B cell (primary cell): ENCODE measurements around the gene PLA2G2F. TPM values are rescaled to one million over a fixed set of nuclear protein-coding genes. Genes with fewer than 3 reads are reported as not detected.

Source experiments
- ATAC-seq: fragments of 200-7000 bp; cut with Tn5 transposase; one replicate; pipeline ENCODE4 v1.10.0; 2021; ENCODE audit warnings: low read depth, mild to moderate bottlenecking, moderate number of reproducible peaks, moderate library complexity
- CTCF ChIA-PET: fragments of 350-600 bp; sonication (Branson Sonifier 250); formaldehyde crosslinking; loops from one replicate; lab custom pipeline; 2021; ENCODE audit warnings: antibody characterized with exemption, inconsistent platforms; lab: Charles Lee
- POLR2A ChIA-PET: fragments of 350-600 bp; sonication (Branson Sonifier 250); formaldehyde crosslinking; loops from one replicate; lab custom pipeline; 2021; ENCODE audit warnings: antibody characterized with exemption; lab: Charles Lee
- DNase-seq: peaks from one replicate; pipeline ENCODE4 v3.0.0; 2013
- H2AFZ ChIP-seq: 2 replicates; pipeline ENCODE4 v1.6.1; 2012; ENCODE audit warnings: mild to moderate bottlenecking, low read depth, low read length; ENCODE audit not compliant: insufficient read depth, poor library complexity, severe bottlenecking
- H3K27ac ChIP-seq, 2 donors: 1 replicate in 1 of 2; 2 replicates in 1 of 2; pipeline ENCODE4 v1.5.1; 2012 to 2013; ENCODE audit warnings: low read length in 2 of 2, mild to moderate bottlenecking in 2 of 2, moderate library complexity in 1 of 2
- H3K27me3 ChIP-seq, 4 experiments: fragments of 200-600 bp in 1 of 4; sonication (generic) in 1 of 4; replicated peaks in 1 of 4; 1 replicate in 2 of 4; 2 replicates in 2 of 4; pipeline versions ENCODE4 v1.6.1 to v1.7.0; 2013 to 2016; ENCODE audit warnings: low read length in 3 of 4, mild to moderate bottlenecking in 2 of 4, mixed read lengths in 1 of 4, moderate library complexity in 1 of 4; ENCODE audit not compliant: insufficient read depth in 4 of 4, control insufficient read depth in 3 of 4; ENCODE audit errors: control extremely low read depth in 1 of 4
- H3K36me3 ChIP-seq, 2 experiments: replicated peaks in 1 of 2; 1 replicate in 1 of 2; 2 replicates in 1 of 2; pipeline versions ENCODE4 v1.6.1 to v1.7.1; 2013; ENCODE audit warnings: low read length in 1 of 2; ENCODE audit not compliant: insufficient read depth in 2 of 2, control insufficient read depth in 1 of 2; ENCODE audit errors: control extremely low read depth in 1 of 2, extremely low read depth in 1 of 2
- H3K4me1 ChIP-seq, 2 donors: fragments of 200-600 bp in 1 of 2; sonication (generic) in 1 of 2; 1 replicate in 1 of 2; 2 replicates in 1 of 2; pipeline versions ENCODE4 v1.5.1 to v1.6.1; 2013 to 2017; ENCODE audit warnings: low read length in 2 of 2; ENCODE audit not compliant: control insufficient read depth in 2 of 2, insufficient read depth in 2 of 2
- H3K4me2 ChIP-seq: replicated peaks from 2 replicates; pipeline ENCODE3; 2012; ENCODE audit warnings: mild to moderate bottlenecking, low read depth, low read length; ENCODE audit not compliant: poor library complexity, severe bottlenecking
- H3K4me3 ChIP-seq, 5 experiments: fragments of 200-600 bp in 1 of 5; sonication (generic) in 1 of 5; 1 replicate in 3 of 5; 2 replicates in 2 of 5; pipeline versions ENCODE4 v1.5.1 to v1.7.0; 2011 to 2016; ENCODE audit warnings: low read length in 4 of 5, mild to moderate bottlenecking in 4 of 5, low read depth in 2 of 5, control low read depth in 1 of 5, moderate library complexity in 1 of 5; ENCODE audit not compliant: insufficient read depth in 1 of 5; ENCODE audit errors: control extremely low read depth in 1 of 5, extremely low read depth in 1 of 5
- H3K79me2 ChIP-seq: fragments of 200-600 bp; sonication (generic); one replicate; pipeline ENCODE4 v1.6.0; 2016; ENCODE audit warnings: low read length; ENCODE audit not compliant: control insufficient read depth, insufficient read depth
- H3K9ac ChIP-seq: fragments of 200-600 bp; sonication (generic); 2 replicates; pipeline ENCODE4 v1.6.1; 2017; ENCODE audit warnings: mild to moderate bottlenecking, low read length, moderate library complexity
- H3K9me3 ChIP-seq, 3 donors: one replicate each; pipeline versions ENCODE4 v1.6.1 to v1.7.1; 2013; ENCODE audit warnings: low read length in 2 of 3; ENCODE audit not compliant: control insufficient read depth in 2 of 3, insufficient read depth in 1 of 3; ENCODE audit errors: control extremely low read depth in 1 of 3
- H4K20me1 ChIP-seq: 2 replicates; pipeline ENCODE4 v1.6.0; 2012; ENCODE audit warnings: mild to moderate bottlenecking, low read length; ENCODE audit not compliant: insufficient read depth, control insufficient read depth, poor library complexity, severe bottlenecking
- H3K27ac Mint-ChIP-seq: one replicate; pipeline ENCODE4 v1.8.0; 2021; ENCODE audit warnings: mixed read lengths
- H3K27me3 Mint-ChIP-seq: one replicate; pipeline ENCODE4 v1.8.0; 2021; ENCODE audit warnings: mixed read lengths
- H3K4me1 Mint-ChIP-seq: one replicate; pipeline ENCODE4 v1.8.0; 2021; ENCODE audit warnings: mixed read lengths
- H3K4me3 Mint-ChIP-seq: one replicate; pipeline ENCODE4 v1.8.0; 2021; ENCODE audit warnings: mixed read lengths
- H3K9me3 Mint-ChIP-seq: one replicate; pipeline ENCODE4 v1.8.0; 2022; ENCODE audit warnings: mixed read lengths; ENCODE audit not compliant: insufficient read depth
- EZH2 ChIP-seq: IDR thresholded peaks from 2 replicates; pipeline ENCODE4 v1.6.1; 2012; ENCODE audit warnings: borderline replicate concordance, low read depth, mild to moderate bottlenecking, moderate library complexity, low read length; ENCODE audit not compliant: insufficient read depth, poor library complexity, severe bottlenecking
- WGBS: methylation state at CpG from one replicate; pipeline ENCODE4 v1.1.5; 2013; ENCODE audit warnings: missing lambda C conversion rate; ENCODE audit not compliant: insufficient coverage; 5-methylcytosine and 5-hydroxymethylcytosine counted together
- intact Hi-C: fragments of 100-400 bp; cut with micrococcal nuclease; formaldehyde crosslinking; loops from one replicate; pipeline ENCODE4 v1.10.0; 2022
- polyA plus RNA-seq: library from polyadenylated mRNA; depleted of rRNA; stranded (reverse); fragments of >200 nt; gene quantifications from 2 replicates; pipeline ENCODE4 v1.2.3, GENCODE V29; 2012
- total RNA-seq, 2 donors: library from RNA; stranded (reverse); fragments of 120-200 nt in 1 of 2; gene quantifications; 1 replicate in 1 of 2; 2 replicates in 1 of 2; pipeline versions ENCODE4 v1.2.3 to v1.2.4, GENCODE V29; 2013 to 2022
- TF ChIP-seq, protein P1 (sequence below): fragments of 200-600 bp; IDR thresholded peaks from one replicate; pipeline ENCODE4 v1.8.0; 2022; ENCODE audit warnings: antibody characterized with exemption, mild to moderate bottlenecking

PLA2G2F gene
- total and polyA plus RNA-seq, 2 donors (not counting 1 experiment from before 2014, with no cell fraction given): not detected

DNA sequence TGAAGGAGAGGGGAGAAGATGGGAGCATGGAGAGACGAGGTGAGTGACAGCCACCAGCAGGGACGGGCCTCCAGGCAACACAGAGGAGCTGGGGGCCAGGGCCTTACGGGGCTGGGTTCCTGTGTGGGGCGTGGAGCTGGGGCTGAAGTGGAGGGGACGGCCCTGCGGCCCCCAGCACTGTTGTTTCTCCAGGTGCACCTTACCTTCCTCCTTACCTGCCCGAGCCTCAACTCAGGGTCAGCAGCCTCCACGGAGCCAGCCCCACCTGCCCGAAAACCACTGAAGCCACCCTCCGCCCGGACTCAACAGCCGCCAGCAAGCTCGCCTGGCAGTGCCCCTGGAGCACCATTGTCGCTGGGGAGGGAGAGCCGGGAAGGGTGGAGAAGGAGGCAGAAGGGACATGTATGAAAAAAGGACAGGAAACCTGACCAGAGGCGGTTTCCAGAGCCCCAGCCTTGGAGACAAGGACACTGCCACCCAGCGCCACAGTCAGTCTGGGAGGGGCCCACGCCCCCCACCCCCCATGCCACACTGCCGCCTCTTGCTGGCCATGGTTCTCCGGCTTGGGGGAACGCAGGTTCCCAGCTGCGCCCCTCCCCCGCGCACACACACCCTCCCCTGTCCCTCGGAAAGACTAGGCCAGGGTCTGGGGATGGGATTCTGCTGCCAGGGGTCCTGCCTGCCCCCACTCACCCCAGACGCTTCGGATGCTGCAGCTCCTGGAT, 10.6 kb downstream of the PLA2G2F start:
- Histone ChIP-seq H3K9me3 (no peaks in the 10 kb centered on the region), H3K4me2 (no peak overlapping the region), H3K79me2 (no peaks in the 10 kb centered on the region), H3K4me1 (peaks cover 5 to 15% of the 10 kb centered on the region in 2 donors), H3K36me3 (no peaks in the 10 kb centered on the region), H3K4me3 (no peak overlapping the region), H4K20me1 (no peaks in the 10 kb centered on the region), H3K9ac (no peak overlapping the region), H2AFZ (no peak overlapping the region), H3K27ac (no peak overlapping the region), H3K27me3 (no peaks in the 10 kb centered on the region)
- TF ChIP-seq EZH2: no peak
- TF ChIP-seq, protein P1, sequence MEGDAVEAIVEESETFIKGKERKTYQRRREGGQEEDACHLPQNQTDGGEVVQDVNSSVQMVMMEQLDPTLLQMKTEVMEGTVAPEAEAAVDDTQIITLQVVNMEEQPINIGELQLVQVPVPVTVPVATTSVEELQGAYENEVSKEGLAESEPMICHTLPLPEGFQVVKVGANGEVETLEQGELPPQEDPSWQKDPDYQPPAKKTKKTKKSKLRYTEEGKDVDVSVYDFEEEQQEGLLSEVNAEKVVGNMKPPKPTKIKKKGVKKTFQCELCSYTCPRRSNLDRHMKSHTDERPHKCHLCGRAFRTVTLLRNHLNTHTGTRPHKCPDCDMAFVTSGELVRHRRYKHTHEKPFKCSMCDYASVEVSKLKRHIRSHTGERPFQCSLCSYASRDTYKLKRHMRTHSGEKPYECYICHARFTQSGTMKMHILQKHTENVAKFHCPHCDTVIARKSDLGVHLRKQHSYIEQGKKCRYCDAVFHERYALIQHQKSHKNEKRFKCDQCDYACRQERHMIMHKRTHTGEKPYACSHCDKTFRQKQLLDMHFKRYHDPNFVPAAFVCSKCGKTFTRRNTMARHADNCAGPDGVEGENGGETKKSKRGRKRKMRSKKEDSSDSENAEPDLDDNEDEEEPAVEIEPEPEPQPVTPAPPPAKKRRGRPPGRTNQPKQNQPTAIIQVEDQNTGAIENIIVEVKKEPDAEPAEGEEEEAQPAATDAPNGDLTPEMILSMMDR: no peak
- ChIA-PET CTCF (interaction anchor here (4.3 to 6.4 kb wide), 3 partner anchors 49 to 231 kb away, joined by 58 to 126 read pairs (median 105); no protein-coding TSS in a partner anchor), POLR2A (interaction anchor here (0.7 kb wide), 1 partner anchor 236 kb away, joined by 5 read pairs; no protein-coding TSS in a partner anchor)
- intact Hi-C loops: no loop called here
- H3K27me3 Mint-ChIP-seq: no peaks in the 10 kb centered on the region
- H3K4me1 Mint-ChIP-seq: peaks cover 19% of the 10 kb centered on the region
- DNase-seq (no peak), ATAC-seq (no peak)
- H3K4me3 Mint-ChIP-seq: no peak overlapping the region
- H3K27ac Mint-ChIP-seq: no peak overlapping the region
- WGBS: 88% methylated on average over 21 of the region's 27 CpGs
- no peaks in the 10 kb centered on the region for H3K9me3 Mint-ChIP-seq

DNA sequence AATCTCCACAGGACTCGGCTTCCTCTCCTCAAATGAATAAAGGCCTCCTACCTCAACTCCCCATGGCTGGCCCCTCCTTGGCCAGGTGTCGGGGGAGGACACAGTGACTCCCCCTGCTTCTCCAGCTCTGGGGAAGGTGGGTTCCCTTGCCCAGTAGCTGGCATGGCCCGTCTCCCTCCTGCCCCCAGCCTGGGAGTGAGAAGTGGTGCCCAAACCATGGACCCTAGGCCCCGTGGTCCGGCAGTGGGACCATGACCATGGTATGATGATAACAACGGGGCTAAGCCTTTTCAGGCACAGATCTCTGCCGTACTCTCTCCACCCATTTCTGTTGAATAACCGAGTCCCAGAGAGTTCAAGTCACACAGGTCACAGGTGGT, 11.2 kb downstream of the PLA2G2F start:
- Histone ChIP-seq H3K36me3 (no peaks in the 10 kb centered on the region), H3K79me2 (no peaks in the 10 kb centered on the region), H3K4me2 (no peak overlapping the region), H3K9ac (no peak overlapping the region), H3K9me3 (no peaks in the 10 kb centered on the region), H4K20me1 (no peaks in the 10 kb centered on the region), H3K4me3 (no peak overlapping the region), H3K27ac (no peak overlapping the region), H2AFZ (no peak overlapping the region), H3K27me3 (no peaks in the 10 kb centered on the region), H3K4me1 (peaks cover 5 to 15% of the 10 kb centered on the region in 2 donors)
- Mint-ChIP-seq H3K9me3 (no peaks in the 10 kb centered on the region), H3K4me1 (peaks cover 20% of the 10 kb centered on the region), H3K27ac (no peak overlapping the region), H3K4me3 (no peak overlapping the region), H3K27me3 (no peaks in the 10 kb centered on the region)
- DNase-seq: no peak
- ChIA-PET POLR2A (interaction anchor here (0.7 kb wide), 1 partner anchor 237 kb away, joined by 5 read pairs; no protein-coding TSS in a partner anchor), CTCF (interaction anchor here (1.5 to 6.4 kb wide), 6 partner anchors 44 to 343 kb away, joined by 5 to 126 read pairs (median 58); no protein-coding TSS in a partner anchor)
- 93% methylated on average over 7 of the region's 8 CpGs for WGBS
- ATAC-seq: no peak
- intact Hi-C loops: no loop called here
- TF ChIP-seq EZH2: no peak
- TF ChIP-seq, protein P1: no peak
